Left hindlimb (tissue), 1 donor: ENCODE results near the gene NBEAL1.
A peak's percentile ranks its signal among the peaks of the same experiment; 100 is the strongest.
"Not testable (repeated sequence)": the region's sequence is repeated elsewhere in the genome, so short reads cannot be mapped to it uniquely, and the experiment has no call there.

ENCODE experiments used
- DNase-seq: peaks from one replicate; pipeline ENCODE4 v3.0.0-alpha.2; 2018

NBEAL1 gene

GRCh38 chr2:203237346-203238238 is 222.9 kb downstream of the NBEAL1 start:
- DNase-seq: no peak

- no peak for DNase-seq
Measured at GRCh38 chr2:203238292-203238703, 223.6 kb downstream of the NBEAL1 start.

- peak; percentile 98 for DNase-seq
Measured at GRCh38 chr2:203238704-203239526, 224.2 kb downstream of the NBEAL1 start, which contains the start of gene CYP20A1. TSS of gene CYP20A1 (plus strand) at chr2:203239018. CDS start at chr2:203239063, 45 bp downstream.

- no peak for DNase-seq
Measured at GRCh38 chr2:203240491-203240890, 225.8 kb downstream of the NBEAL1 start.

GRCh38 chr2:203242518-203242917 is 227.8 kb downstream of the NBEAL1 start:
- no peak for DNase-seq

DNA sequence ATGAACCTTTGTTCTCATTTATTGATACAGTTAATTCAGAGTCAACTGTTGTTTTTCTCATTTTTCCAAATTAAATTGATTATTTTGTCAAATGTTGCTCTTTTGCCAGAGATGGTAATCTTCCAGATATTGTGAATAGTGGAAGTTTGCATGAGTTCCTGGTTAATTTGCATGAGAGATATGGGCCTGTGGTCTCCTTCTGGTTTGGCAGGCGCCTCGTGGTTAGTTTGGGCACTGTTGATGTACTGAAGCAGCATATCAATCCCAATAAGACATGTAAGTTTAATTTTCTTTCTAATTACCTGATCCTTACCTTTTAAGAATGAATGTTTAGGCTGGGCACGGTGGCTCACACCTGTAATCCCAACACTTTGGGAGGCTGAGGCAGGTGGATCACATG is 232.0 kb downstream of the NBEAL1 start:
- DNase-seq: no peak

- no peak for DNase-seq
Measured at GRCh38 chr2:203252818-203253217, 238.1 kb downstream of the NBEAL1 start.

DNA sequence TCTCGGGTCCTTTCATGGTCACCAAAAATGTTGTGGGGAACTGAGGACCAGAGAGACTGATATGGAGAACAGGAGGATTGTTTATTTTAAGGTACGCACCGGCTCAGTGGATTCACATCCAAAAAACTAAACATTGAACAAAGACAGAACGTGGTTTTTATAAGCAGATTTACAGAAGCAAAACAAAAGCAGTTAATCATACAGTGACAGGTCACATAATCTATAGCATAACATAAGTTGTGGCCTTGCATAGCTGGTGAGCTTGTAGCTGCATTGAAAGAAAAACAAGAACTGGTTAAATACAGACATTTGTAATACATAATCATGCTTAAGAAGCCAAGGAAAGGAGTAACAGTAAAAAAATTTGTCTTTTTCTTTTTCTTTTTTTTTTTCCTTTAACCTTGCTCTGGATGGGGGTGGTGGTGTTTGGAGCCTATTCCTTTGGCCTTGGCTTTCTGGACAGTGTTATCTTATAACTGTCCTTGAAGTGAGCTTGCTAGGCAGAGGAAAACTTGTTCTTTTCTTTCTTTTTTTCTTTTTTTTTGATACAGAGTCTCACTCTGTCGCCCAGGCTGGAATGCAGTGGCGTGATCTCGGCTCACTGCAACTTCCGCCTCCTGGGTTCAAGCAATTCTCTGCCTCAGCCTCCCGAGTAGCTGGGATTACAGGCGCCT is 238.9 kb downstream of the NBEAL1 start:
- not testable (repeated sequence) for DNase-seq

DNA sequence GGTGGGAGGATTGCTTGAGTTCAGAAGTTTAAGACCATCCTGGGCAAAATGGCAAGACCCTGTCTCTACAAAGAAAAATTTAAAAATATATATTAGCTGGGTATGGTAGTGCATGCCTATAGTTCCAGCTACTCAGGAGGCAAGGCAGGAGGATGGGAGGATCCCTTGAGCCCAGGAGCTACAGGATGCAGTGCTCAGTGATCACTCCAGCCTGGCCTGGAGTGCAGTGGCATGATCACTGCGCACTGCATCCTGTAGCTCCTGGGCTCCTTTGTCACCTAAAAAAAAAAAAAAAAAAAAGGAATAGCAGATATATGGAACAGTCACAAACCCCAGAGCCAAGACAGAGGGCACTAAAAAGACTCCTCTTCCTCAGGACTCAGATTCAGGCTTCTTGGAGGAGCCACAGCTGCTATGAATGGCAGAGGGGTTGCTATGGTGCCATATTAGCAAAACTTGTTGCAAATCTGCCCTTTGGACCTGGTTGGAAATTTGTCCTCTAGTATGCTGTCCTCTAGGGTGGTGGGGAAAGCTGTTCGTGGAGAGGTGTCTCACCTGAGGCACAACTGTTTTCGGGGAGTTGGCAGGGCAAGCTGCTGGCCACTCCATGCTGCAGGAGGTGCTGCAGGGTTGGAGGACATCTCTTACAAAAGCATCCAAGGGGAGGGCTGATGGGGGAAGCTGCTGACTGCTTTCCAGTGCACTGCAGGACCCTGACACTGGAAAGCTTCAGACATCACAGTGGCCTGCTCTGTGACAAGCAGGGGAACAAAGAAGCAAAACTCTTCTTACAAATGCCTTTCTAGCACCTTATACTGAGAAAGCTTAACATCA is 246.9 kb downstream of the NBEAL1 start:
- DNase-seq: no peak
